ENCODE results near the gene ZNF221.

Gene ZNF221

DNA sequence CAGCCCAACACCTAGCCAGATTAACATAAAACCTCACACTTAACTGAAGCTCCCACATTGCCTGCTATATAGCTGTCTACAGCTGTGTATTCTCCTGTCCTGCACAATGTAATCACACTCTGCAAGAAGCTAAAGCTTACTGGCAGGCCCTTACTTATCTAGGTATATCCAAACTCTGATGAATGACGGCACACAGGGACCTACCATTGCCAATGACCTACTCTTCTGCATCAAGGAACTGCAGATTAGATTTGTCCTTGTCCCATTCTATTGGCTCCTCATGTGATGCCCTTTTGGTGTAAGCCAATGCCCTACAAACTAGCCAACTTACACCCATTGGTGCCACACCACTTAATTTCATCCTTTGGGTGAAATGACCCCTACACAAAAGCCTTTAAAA, 42.4 kb upstream of the ZNF221 start:
- Histone ChIP-seq H3K4me3 (replicated peaks; ENCODE audit: low read depth, low read length) (no peak overlapping the region), H3K27me3 (replicated peaks; ENCODE audit: control insufficient read depth, insufficient read depth, low read length) (no peaks in the 10 kb centered on the region), H3K36me3 (ENCODE audit: control insufficient read depth, insufficient read depth, low read length) (peaks cover 3% of the 10 kb centered on the region)
- DNase-seq (ENCODE audit: extremely low read depth, insufficient read length) = no peak
- TF ChIP-seq, protein P1, sequence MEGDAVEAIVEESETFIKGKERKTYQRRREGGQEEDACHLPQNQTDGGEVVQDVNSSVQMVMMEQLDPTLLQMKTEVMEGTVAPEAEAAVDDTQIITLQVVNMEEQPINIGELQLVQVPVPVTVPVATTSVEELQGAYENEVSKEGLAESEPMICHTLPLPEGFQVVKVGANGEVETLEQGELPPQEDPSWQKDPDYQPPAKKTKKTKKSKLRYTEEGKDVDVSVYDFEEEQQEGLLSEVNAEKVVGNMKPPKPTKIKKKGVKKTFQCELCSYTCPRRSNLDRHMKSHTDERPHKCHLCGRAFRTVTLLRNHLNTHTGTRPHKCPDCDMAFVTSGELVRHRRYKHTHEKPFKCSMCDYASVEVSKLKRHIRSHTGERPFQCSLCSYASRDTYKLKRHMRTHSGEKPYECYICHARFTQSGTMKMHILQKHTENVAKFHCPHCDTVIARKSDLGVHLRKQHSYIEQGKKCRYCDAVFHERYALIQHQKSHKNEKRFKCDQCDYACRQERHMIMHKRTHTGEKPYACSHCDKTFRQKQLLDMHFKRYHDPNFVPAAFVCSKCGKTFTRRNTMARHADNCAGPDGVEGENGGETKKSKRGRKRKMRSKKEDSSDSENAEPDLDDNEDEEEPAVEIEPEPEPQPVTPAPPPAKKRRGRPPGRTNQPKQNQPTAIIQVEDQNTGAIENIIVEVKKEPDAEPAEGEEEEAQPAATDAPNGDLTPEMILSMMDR (IDR thresholded peaks at IDR 0.05; ENCODE audit: insufficient read depth, low read length, poor library complexity, severe bottlenecking) = no peak

DNA sequence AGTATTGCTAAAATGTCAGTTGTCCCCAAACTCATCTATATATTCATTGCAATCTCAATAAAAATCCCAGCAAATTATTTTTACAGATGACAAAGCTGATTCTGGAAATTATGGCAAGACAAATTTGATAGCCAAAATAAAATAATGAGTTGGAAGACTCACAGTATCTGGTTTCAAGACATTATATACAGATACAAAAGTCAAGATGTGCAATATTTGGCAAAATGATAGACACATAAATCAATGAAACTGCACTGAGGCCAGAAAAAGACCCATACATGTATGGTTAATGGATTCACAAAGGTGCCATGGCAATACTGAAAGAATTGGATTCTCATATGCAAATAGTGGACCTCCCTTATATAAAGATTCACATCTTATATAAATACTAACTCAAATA, 40.1 kb upstream of the ZNF221 start:
- H3K36me3 ChIP-seq (ENCODE audit: control insufficient read depth, insufficient read depth, low read length) = peaks cover 11% of the 10 kb centered on the region
- H3K4me3 ChIP-seq (replicated peaks; ENCODE audit: low read depth, low read length) = no peak overlapping the region
- H3K27me3 ChIP-seq (replicated peaks; ENCODE audit: control insufficient read depth, insufficient read depth, low read length) = no peaks in the 10 kb centered on the region
- TF ChIP-seq, protein P1 (IDR thresholded peaks at IDR 0.05; ENCODE audit: insufficient read depth, low read length, poor library complexity, severe bottlenecking) = no peak
- DNase-seq (ENCODE audit: extremely low read depth, insufficient read length) = no peak

DNA sequence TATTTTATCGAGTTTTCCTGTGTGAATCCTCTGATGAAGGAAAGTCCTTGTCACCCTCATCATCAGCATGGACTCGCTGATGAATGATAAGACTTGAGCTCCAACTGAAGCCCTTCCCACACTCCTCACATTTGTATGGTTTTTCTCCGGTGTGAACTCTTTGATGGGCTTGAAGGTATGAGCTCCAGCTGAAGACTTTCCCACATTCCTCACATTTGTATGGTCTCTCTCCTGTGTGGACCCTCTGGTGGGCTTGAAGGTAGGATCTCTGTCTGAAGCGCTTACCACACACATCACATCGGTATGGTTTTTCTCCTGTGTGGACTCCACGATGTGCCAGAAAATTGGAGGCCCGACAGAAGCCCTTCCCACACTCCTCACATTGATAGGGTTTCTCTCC, 37.6 kb upstream of the ZNF221 start:
- Histone ChIP-seq H3K27me3 (replicated peaks; ENCODE audit: control insufficient read depth, insufficient read depth, low read length) (no peaks in the 10 kb centered on the region), H3K4me3 (replicated peaks; ENCODE audit: low read depth, low read length) (no peak overlapping the region), H3K36me3 (ENCODE audit: control insufficient read depth, insufficient read depth, low read length) (peaks cover 19% of the 10 kb centered on the region)
- TF ChIP-seq, protein P1 (IDR thresholded peaks at IDR 0.05; ENCODE audit: insufficient read depth, low read length, poor library complexity, severe bottlenecking) = no peak
- no peak for DNase-seq (ENCODE audit: extremely low read depth, insufficient read length)

DNA sequence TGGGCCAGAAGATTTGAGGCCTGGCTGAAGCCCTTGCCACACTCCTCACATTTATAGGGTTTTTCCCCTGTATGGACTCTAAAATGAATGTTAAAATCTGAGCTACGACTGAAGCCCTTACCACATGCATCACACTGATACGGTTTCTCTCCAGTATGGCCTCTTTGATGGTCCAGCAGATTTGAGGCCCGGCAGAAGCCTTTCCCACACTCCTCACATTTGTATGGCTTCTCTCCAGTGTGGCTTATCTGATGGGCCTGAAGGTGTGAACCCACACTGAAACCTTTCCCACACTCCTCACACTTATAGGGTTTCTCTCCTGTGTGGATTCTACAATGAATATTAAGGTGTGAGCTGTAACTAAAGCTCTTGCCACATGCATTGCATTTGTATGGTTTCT, 37.0 kb upstream of the ZNF221 start:
- Histone ChIP-seq H3K4me3 (replicated peaks; ENCODE audit: low read depth, low read length) (no peak overlapping the region), H3K27me3 (replicated peaks; ENCODE audit: control insufficient read depth, insufficient read depth, low read length) (no peaks in the 10 kb centered on the region), H3K36me3 (ENCODE audit: control insufficient read depth, insufficient read depth, low read length) (peaks cover 21% of the 10 kb centered on the region)
- DNase-seq (ENCODE audit: extremely low read depth, insufficient read length) = no peak
- TF ChIP-seq, protein P1 (IDR thresholded peaks at IDR 0.05; ENCODE audit: insufficient read depth, low read length, poor library complexity, severe bottlenecking) = no peak

DNA sequence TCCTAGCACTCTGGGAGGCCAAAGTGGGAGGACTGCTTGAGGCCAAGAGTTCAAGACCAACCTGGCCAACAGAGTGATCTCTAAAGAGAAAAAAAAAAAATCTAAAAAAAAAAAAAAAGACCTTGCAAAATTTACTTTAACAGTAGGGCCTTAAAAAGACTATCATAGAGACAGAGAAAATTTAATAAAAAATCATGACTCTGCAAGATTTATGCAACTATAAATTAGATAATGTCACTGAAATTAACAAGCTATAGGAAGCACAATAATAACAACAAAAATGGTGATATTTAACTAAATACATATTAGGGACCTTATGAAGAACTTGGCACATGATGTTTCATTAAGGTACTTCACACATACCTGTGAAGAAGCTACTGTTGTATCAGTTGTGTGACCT, 27.2 kb upstream of the ZNF221 start:
- no peak overlapping the region for H3K4me3 ChIP-seq (replicated peaks; ENCODE audit: low read depth, low read length)
- peaks cover 22% of the 10 kb centered on the region for H3K36me3 ChIP-seq (ENCODE audit: control insufficient read depth, insufficient read depth, low read length)
- H3K27me3 ChIP-seq (replicated peaks; ENCODE audit: control insufficient read depth, insufficient read depth, low read length) = no peaks in the 10 kb centered on the region
- TF ChIP-seq, protein P1 (IDR thresholded peaks at IDR 0.05; ENCODE audit: insufficient read depth, low read length, poor library complexity, severe bottlenecking) = no peak
- no peak for DNase-seq (ENCODE audit: extremely low read depth, insufficient read length)

DNA sequence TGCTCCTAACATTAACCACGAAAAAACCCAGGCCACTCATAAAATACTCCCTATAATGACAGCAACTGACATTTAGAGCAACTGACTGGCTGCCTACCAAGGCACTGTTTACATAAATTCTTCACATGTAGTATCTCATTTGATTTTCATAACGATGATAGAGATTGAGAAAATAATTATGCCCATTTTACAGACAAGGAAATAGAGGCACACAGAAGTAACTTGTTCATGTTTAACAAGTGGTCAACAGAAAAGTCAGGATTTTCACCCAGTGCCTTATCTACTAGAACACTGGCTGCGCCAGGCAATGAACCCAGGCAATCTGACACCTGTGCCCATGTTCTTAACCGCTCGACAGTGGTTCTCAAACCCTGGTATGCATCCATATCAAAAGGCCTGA, 22.2 kb upstream of the ZNF221 start:
- no peak for DNase-seq (ENCODE audit: extremely low read depth, insufficient read length)
- Histone ChIP-seq H3K4me3 (replicated peaks; ENCODE audit: low read depth, low read length) (no peak overlapping the region), H3K27me3 (replicated peaks; ENCODE audit: control insufficient read depth, insufficient read depth, low read length) (no peaks in the 10 kb centered on the region), H3K36me3 (ENCODE audit: control insufficient read depth, insufficient read depth, low read length) (peaks cover 19% of the 10 kb centered on the region)
- TF ChIP-seq, protein P1 (IDR thresholded peaks at IDR 0.05; ENCODE audit: insufficient read depth, low read length, poor library complexity, severe bottlenecking) = no peak

Measured in GM06990 (cell line).